Activated CD4-positive, alpha-beta T cell treated with anti-CD3 and anti-CD28 coated beads, Interleukin-2, amount 50 U/mL, for 24 hours (primary cell): ENCODE data around the gene DLG5.
"Not testable (repeated sequence)": the region's sequence is repeated elsewhere in the genome, so short reads cannot be mapped to it uniquely, and the experiment has no call there.

Experiments used
- DNase-seq, 2 donors: peaks; one replicate each; pipeline ENCODE4 v3.0.0-alpha.2; 2020; ENCODE audit warnings: low read depth in 1 of 2, low spot score in 1 of 2

The DLG5 gene

DNA sequence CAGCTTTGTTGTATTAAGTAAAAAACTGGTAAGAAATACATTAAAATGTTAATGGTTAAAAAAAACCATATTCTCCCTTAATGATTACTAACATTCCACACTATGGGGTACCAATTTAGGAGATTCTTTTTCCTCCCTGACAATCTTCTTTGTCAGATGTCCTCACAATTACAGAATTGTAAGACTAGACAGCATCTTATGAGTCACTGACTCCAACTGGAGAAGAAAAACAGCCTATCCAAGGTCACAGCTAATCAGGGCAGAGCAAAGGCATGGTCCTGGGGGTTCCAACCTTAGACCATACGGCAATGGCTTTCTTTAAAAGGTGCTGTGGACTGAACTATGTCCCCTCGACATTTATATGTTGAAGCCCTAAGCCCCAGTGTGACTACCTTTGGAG, 127.6 kb downstream of the DLG5 start:
- DNase-seq: no peak

DNA sequence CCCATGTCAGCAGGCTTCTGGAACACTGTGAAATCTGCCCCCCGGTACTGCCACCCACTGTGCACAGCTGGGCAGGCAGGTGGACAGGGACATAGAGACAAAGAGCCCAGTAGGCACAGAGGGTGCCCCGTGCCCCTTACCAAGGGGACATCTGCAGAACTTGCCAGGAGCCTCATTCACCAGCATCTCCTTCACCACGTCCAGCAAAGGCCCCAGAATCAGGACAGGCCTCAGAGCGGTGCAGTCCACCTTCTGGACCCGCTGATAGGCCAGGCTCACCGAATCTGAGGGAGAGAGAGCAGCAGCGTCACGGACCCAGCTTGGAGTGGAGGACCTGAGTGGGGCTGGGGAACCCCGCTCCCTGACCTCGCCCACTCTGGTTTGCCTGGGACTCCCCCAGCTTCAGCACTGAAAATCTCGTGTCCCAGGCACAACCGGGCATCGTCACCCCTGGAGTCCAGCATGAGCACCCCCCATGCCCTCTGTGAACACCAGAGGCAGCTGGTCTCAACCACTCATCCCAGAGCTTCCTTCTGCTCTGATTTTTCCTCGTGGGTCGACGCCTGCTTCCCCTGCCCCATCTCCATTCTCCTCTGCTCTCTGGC, 130.1 kb downstream of the DLG5 start:
- no peak for DNase-seq

DNA sequence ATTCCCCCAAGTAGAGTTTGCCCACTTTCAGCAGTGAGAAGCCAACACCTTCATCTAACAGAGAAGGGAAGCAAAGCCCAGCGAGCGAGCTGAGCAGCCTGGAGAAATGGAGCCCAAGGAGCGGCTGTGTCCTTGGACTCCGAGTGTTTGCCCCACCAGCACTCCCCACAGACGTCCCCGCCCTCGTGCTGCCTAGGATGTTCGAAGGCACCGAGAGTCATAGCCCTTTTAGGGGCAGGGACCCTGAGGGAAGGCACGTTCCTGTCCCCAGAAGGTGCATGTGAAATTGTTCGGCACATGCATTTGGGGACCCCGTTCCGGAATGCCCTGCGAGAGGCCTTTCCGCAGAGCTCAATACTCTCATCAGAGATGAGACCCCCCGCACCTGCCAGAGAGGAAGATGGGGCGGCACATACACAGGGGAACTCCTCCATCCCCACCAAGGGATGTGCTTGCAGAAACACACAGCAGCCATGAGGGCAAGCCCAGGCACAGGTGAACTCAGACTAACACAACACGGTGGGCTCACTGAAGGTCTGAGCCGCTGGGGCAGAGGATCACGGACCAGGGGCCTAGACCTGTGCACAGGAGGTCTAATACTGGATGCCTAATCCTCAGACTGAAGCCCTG, 131.0 kb downstream of the DLG5 start:
- no peak for DNase-seq

DNA sequence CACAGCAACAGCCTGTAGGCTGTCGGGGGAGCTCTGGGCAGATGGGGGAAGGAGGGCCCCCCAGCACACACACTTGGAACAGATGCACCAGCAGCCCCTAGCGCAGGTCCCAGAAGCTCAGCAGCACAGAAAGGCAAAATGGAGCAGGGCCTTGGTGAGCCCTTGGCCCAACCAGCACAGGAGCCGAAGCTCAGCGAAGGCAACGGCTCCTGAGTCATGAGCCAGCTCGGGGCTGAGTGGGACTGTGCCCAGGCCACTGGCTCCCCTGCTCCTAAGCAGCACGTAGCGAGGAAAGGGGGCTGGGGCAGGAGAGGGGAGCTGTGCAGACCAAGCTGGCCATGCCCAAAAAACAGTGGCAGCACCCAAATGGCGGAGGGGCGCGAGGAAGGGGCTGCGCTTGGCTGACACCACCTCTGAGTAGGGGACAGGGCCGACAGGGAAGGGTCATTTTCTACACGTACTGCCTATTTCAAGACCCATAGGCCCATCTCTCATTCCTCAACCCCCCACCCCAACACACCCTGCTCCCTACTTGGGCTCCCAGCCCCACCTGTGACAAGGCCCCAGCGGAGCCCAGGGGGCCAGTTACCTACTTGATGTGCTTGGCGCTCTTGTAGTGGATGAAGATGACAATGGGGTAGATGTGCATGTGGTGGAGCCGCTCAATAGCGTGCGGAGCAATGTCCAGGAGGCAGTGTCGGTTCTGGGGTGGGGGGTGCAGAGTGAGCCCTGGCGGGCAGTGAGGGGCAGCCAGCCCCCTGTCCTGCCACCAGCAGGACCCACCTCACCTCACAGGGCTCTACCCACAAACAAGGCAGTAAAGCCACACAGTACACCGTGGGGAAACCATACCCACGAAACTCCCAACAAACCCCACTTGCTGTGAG, 132.1 kb downstream of the DLG5 start:
- no peak for DNase-seq

DNA sequence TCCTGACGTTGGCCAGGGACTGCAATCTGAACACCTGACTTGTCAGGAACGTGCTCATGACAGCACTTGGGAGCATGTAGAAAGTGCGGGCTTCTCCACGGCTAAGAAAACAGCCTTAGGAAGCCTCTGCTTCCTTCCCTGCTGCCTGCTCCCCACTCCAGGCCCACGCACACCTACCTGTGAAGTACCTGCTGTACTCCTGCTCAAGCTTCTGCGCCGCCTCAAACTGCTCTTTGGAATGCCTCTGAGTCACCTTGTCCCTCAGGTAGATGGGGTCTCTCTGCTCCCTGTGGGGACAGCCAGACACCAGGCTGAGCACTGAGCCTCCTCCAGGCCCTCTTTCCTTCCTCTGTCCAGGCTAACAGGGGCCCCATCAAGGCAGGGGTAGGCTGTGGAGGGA, 132.7 kb downstream of the DLG5 start:
- DNase-seq: no peak

DNA sequence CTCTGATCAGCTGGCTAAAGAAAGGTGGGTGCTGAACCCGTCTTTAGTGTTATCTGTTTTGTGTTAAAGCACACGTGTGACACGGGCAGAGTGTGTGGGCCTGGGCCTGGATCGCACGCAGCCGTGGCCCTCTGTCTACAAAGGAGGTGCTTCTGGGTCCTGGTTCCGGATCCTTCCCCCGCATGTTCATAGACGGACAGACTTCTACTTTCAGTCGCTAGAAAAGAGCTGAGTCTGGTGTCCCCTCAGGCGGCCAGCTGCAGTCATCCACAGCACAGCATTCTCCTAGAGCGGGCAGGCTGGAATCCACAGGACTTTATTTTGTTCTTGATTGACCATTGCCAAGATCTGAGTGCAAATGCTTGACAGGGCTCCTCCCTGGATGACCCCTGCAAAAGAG, 134.4 kb downstream of the DLG5 start:
- DNase-seq: no peak

DNA sequence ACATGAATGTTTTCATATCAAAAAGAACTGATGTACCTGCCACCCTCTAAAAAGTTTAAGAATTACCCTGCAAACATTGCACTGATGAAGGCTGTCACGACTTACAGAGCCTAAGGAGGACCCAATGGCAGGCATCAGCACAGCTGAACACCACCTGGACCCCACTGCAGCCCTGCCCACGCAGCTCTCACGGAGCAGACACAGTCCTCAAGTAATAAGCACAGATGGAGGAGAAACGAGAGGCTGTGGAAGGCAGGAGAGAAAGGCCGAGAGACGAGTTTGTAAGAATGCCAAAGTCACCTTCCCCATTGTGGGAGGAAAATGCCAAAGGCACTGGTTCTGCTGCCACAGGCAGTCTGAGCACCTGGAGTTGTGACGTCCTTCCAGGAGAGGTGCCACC, 135.0 kb downstream of the DLG5 start:
- DNase-seq: no peak

DNA sequence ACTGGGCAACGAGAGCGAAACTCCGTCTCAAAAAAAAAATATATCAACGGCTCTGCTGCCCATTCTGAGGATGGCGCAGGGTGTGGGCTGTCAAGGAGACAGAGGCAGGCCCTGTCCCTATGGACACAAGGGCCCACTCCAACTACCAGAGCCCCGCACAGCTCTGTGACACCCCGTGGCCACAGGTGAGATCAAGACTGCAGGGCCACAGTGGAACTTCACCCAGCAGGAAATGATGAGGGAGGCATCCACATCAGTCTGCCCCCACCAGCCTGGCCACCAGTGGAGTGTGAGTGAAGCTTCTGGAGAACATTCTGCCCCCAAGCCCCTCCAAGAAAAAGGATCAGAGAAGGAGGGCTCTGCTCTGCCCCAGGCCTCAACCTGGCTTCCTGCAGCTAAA, 136.7 kb downstream of the DLG5 start:
- no peak for DNase-seq

DNA sequence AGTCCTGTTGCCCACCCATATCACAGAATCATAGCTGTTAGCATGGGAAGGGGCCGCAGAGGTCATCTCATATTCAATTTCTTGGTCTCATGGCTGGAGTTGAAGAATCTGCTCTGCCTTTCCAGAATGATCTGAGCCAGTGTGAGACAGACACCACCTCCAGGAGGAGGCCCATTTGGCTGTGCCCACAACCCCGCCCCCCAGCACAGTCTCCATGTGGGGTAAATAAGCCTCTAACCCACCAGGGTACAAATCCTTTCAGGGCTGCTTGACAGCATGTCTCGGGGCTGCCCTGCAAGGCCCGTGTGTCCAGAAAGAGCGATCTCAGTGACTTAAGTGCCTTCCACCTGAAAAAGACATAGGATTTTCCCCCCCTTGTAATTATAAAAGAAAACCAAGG, 137.5 kb downstream of the DLG5 start:
- DNase-seq: no peak

DNA sequence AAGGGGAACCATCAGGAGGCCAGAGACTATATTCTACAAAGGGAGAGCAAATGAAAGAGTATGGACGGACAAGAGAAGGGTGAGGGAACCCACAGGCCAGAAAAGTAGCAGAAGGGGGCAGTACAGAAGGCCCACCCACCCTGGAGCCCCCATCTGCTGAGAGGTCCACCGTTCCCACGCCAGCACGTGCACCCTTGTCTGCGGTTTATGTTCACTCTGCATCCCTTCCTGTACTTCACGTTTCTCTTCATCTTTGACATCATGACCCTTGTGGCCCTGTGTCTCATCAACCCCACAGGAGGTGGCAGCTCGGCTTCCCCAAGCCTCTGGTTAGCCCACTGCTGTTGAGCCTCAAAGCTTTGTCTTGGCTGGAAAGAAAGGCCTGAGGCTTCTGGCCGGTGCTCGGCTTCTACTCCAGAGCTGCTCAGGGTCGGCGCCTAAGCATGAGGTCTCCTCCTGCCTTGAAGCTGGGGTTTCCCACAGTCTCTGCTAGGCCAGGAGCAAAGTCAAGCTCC, 138.0 kb downstream of the DLG5 start:
- DNase-seq: no peak

DNA sequence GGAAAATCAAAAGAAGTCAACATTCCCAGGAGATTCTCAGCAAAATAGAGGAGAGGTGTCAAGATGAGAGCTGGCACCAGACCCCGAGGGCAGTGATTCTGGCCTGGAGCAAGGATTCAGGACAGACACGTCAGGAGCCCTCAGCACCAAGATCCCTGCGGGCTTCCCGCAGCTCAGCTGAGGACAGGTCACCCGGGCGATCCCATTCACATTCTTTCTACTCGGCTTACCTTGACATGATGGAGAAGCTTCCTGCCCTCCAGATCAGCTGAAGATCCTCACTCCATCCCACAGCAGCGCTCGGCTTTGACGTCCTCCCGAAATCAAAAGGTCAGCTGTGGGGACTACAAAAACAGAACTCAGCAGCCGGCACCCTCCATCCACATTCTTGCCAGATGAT, 139.1 kb downstream of the DLG5 start:
- no peak for DNase-seq

DNA sequence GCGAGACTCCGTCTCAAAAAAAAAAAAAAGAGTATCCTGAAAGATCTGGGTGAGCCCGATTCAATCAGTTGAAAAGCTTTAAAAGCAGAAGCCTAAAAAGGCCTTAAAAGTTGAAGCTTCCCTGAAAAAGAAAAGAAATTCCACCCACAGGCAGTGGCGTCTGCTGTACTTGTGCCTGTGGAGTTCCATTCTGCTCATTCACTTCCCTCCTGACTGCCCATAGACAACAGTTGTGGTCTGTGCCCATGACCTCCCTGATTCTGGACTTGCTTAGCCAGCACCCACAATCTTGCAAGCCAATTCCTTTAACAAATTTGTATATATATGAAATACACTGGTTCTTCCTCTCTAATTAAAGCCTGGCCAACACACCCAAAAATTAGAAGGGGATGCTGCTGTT, 141.7 kb downstream of the DLG5 start:
- no peak for DNase-seq

DNA sequence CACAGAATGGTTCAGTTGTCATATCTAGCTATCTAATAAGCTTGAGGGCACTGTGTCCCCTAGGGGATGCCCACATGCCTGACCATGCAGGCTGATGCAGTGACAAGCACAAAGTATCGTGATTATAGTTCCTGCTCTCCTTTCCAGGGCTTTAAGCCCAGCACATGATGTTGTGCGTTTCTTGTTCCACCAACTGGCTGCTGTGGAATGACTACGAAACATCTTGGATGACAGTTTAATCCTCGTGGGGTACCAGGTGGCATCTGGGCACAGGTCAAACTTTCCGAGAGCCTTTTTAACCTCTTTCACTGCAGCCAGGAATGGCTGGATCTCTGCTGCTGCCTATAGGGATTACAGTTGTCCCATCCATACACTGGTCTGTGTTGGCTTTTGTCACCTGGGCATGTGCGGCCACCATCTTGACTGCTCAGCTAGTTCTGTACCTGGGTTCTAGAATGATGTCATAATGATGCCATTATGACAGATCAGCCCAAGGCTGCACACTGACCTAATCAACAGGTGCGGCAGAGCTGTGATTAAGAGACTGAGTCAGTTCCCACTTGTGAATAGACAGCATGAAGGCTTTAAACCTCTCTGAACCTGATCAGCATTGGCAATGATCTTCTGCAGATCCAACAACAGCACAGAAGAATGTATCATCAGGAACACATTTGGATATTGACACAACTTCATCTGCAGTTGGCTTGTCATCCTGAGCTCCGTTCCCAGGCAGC, 144.1 kb downstream of the DLG5 start:
- DNase-seq: no peak

DNA sequence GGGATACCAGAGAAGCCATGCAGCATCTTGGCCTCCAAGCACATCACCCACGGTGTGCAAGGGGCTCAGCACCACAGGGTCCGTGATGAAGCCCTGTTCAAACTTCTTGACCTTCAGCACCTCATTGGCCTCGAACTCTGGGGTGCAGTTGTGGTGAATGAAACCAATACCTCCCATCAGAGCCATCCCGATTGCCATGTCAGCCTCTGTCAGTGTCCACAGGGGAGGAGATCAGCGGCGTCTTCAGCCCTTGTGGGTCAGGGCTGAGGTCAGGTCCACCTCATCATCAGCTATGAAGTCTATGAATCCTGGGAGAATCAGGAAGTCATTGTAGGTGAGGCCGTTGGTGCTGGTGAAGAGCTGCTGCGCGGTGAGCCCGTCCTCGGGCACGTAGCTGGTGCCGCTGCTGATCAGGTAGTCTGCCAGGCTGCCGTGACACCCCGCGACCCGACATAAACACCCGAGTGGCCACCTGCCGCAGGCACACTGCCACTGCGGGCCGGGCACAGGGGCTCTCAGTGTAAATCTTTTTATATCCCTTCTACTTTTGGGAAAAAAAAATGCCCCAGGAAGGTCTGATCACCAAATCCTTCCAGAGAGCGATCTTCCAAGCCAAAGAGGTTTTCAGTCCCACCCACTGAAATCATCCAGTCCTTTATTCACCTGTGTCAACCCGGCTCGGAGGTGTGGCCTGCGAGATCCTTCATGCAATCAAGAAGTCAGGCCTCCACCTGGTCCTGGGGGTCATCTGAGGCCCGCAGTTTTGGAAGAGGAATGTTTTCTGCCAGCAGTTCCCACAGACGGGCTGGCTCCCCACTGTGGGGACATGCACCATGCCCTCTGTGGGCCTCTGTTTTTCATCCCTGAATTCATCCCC, 144.9 kb downstream of the DLG5 start:
- no peak for DNase-seq

DNA sequence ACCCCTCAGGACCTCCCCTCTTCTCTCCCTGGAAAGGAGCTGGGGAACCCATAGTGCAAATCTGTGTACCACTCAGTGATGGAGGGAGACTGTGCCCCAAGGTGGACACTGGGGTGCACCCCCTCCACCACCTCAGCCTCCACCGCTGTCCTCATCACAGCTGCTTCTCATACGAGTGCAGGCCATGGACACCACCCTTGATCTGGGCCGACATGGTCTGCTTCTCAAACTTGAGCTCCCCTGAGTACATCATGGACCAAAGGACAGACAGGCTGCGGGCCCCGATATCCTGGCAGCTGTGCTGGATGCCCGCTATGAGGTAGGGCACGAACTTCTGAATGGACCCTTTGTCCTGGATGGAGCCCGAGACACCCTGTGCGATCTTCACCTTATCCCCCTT, 146.4 kb downstream of the DLG5 start:
- DNase-seq: no peak

DNA sequence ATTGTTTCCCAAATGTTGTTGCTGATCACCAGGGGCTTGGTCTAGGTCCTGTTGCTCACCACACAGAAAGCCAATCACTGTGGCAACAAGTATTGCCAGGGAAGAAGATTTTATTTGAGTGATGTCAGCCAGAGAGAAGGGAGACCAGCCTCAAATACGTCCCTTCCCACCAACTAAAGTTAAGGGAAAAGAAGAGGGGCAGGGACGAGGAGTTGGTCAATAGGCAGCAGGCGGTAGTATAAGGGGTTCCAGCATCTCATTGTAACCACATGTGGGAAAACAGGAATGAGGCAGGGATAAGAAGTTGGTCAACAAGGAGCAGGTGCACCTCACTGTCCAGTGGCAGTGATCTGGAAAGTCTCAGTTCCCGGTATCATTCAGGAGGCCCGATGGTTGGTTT, 150.1 kb downstream of the DLG5 start:
- DNase-seq: no peak

DNA sequence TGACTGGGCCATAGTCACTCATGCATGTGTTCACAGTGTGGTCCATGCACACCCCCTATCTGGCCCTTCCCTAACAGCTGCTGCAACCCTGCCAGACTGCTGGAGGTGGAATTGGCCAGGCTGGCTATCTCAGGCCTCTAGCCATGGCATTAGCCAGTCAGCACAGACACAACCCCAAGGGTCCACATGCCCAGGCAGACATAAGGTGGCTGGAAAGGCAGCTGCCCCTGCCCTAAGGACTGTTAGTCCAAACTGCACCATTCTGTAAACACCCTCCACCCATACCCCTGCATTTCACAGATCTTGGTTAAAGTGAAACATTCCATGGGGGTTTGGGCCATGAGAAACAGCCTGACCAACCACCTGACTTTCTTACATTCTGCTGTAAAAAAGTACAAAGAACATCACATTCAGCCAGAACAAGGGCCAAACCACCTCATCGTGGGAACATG, 151.6 kb downstream of the DLG5 start:
- DNase-seq: no peak

DNA sequence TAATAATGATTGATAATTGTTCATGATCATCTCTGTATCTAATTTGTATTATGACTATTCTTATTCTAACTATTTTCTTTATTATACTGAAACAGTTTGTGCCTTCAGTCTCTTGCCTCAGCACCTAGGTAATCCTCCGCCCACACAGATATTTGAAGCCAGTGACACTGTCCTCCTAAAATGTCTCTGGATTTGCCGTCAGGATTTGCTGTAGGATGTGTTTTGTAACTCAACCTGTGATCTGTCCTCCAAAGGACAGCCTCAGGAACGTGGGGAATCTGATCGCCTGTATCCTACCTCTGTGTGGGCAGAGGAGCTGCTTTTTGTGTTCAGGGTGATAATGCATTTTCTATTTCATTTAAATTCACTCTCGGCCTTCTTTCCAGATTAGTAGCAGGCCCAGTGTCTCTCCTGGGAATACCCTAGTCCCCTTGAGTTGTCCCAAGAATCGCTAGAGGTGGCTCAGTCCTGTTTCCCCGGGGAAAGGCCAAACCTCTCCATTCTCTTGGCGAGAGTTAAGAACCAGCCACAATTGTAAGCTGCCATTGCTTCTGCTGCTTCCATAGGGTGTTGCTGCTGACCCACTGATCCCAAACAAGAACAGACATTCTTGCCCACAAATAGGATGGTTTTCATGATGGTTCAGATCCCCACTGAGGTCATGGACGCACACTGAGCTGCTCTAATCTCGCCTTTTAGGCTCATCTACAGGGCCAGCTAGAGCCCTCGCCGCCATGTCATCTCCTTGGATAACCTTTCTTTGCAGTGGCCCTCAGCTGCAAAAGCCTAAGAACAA, 152.7 kb downstream of the DLG5 start:
- DNase-seq: no peak

DNA sequence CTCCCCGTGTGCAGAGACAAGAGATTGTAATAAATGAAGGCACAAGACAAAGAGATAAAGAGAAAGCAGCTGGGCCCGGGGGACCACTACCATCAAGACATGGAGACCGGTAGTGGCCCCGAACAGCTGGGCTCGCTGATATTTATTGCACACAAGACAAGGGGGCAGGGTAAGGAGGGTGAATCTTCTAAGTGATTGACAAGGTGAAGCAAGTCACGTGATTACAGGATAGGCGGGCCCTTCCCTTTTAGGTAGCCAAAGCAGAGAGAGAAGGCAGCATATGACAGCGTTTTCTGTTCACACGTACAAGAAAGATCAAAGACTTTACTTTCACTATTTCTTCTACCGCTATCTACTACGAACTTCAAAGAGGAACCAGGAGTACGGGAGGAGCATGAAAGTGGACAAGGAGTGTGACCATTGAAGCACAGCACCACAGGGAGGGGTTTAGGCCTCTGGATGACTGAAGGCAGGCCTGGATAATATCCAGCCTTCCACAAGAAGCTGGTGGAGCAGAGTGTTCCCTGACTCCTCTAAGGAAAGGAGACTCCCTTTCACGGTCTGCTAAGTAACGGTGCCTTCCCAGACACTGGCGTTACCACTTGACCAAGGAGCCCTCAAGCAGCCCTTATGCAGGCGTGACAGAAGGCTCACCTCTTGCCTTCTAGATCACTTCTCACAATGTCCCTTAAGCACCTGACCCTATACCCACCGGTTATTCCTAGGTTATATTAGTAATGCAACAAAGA, 153.5 kb downstream of the DLG5 start:
- DNase-seq: not testable (repeated sequence)
